Sigmoid colon (tissue), 4 donors: ENCODE measurements around the gene BHLHE23.

Experiments
- CTCF ChIP-seq, 4 experiments: fragments of 450-650 bp in 3 of 4; fragments of 200-600 bp in 1 of 4; IDR thresholded peaks; one replicate each; pipeline ENCODE4 v1.5.1; 2016 to 2019; ENCODE audit warnings: antibody characterized with exemption in 4 of 4, mild to moderate bottlenecking in 3 of 4, moderate library complexity in 2 of 4
- POLR2AphosphoS5 ChIP-seq, 4 donors: sonication (generic); formaldehyde crosslinking; IDR thresholded peaks; one replicate each; pipeline ENCODE4 v1.6.1; 2017; ENCODE audit warnings: antibody characterized with exemption in 4 of 4

DNA sequence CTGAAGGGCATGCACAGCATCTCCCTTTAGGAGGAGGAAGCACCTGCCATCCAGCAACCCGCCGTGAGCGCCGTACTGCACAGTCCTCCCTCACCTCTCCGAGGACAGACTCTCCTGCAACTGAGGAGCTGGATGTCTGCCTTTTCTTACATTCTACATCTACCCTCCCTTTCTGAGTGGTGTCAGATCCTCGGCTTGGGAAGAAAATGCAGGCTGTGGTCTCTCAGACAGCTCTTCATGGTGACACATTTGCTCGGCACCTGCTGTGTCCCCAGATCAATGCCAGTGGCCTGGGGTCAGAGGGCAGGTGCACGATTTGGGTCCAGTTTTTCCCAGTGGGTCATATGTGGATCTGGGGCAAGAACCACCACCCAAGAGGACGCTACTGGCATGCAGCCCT, 40.1 kb upstream of the BHLHE23 start:
- TF ChIP-seq POLR2AphosphoS5 (IDR thresholded peaks at IDR 0.05): no peak
- no peak for TF ChIP-seq CTCF (IDR thresholded peaks at IDR 0.05)
